OCI-M1 (cell line): ENCODE measurements around the gene CACNA1H.
"Not testable (repeated sequence)": the region's sequence is repeated elsewhere in the genome, so short reads cannot be mapped to it uniquely, and the experiment has no call there.

ENCODE experiments used
- DNase-seq: peaks from one replicate; lab custom pipeline; 2025; lab: John Stamatoyannopoulos, UW

CACNA1H gene

GRCh38 chr16:1175566-1176279 lies 22.8 kb downstream of the CACNA1H start:
- DNase-seq: no peak

DNA sequence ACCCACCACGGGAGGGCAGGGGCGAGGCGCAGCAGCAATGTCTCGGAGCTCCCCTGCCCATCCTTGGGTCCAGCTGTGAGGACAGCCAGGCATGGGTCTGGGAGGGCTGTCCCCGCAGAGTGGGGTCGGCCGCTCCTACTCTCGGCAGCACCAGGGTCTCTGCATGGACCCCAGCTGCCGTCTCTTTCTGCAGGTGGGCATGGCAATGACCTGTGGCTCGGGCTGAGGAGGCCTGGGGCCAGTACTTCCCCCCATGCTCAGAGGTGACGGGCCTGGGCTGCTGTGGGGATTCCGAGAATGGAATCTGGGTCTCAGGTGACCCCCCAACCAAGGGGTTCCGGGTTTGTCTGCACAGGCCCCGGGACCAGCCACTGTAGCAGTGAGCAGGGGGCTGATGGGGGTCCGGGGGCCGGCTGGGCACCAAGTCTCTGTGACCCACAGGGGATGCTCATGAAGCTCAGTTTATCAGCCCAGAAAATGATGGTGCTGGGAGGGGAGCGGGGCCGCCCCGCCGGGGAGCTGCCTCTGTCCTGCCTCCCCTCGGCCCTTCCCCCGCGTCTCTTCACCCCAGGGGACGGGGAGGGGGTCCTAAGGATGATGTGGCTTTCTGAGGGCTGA lies 23.5 kb downstream of the CACNA1H start:
- no peak for DNase-seq

GRCh38 chr16:1177053-1177452 lies 24.1 kb downstream of the CACNA1H start:
- no peak for DNase-seq

DNA sequence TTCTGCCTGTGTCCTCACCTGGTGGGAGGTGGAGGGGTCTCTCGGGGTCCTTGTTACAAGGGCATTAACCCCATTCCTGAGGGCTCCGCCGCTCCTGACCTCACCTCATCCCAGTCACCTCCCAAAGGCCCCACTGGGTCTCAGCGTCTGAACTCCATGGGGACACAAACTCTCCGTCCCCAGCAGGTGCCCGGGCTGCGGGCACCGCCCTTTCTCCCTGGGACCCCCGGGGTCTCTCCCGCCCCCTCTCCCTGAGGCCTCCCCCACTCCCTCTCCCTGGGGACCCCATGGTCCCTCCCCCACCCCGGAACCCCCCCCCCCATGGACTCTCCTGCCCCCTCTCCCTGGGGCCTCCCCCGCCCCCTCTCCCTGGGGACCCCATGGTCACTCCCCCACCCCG lies 24.8 kb downstream of the CACNA1H start:
- no peak for DNase-seq

- peak; percentile 6 for DNase-seq
Measured at GRCh38 chr16:1178295-1178910, 25.5 kb downstream of the CACNA1H start.

DNA sequence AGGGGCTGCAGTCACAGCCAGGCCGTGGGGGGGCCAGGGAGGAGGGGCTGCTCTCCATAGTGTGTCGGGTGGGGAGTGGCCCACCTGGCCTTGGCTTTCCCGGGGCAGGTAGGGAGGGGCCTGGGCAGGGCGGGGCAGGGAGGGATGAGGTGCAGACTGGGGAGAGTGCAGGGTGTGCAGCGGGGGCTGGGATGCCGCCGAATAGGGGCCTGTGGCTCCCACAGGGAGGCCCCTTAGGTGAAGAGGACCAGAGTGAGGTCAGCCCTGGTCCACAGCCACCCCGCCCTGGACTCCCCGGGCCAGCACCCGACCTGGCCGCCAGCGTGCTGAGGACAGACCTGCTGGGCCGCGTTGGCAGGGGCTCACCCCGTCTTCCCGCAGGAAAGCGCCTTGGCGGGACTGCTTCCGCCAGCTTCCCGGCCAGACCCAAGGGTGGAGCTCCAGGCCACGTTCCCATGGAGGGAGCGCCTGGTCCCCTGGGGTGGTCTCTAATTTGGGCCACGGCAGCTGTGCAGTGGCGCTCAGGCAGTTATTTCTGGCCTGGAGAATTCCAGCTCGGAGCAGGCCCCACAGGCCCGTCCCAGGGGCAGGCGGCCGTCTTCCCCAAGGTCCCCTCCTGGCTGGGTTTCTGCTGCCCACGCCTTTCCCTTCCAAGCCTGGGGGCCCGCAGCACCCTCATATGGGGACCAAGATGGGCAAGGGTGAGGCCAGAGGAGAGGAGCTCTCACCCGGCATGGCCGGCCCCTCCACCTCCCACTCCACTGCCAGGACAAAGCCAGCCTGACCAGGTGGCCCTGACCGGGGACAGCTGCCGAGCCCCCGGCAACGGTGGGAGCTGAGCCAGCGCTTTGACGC lies 27.9 kb downstream of the CACNA1H start:
- DNase-seq: no peak

GRCh38 chr16:1181404-1182315 lies 28.8 kb downstream of the CACNA1H start:
- no peak for DNase-seq

DNA sequence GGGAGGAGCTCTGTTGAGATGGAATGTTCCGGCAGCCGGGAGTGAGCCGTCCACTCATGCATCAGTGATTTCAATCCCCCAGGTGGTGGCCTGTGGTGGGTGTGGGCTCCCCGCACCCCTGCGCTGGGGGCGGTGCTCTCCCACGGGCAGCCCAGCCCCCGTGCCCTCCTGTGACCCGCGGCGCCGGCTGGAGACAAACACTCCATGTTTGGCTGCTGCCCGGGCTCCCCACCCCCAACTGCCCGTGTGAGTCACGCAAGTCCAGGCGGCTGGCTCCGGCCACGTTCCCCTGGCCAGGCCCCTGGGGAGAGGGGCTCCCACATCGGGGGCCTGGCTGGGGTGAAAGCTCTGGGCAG lies 29.4 kb downstream of the CACNA1H start:
- no peak for DNase-seq

DNA sequence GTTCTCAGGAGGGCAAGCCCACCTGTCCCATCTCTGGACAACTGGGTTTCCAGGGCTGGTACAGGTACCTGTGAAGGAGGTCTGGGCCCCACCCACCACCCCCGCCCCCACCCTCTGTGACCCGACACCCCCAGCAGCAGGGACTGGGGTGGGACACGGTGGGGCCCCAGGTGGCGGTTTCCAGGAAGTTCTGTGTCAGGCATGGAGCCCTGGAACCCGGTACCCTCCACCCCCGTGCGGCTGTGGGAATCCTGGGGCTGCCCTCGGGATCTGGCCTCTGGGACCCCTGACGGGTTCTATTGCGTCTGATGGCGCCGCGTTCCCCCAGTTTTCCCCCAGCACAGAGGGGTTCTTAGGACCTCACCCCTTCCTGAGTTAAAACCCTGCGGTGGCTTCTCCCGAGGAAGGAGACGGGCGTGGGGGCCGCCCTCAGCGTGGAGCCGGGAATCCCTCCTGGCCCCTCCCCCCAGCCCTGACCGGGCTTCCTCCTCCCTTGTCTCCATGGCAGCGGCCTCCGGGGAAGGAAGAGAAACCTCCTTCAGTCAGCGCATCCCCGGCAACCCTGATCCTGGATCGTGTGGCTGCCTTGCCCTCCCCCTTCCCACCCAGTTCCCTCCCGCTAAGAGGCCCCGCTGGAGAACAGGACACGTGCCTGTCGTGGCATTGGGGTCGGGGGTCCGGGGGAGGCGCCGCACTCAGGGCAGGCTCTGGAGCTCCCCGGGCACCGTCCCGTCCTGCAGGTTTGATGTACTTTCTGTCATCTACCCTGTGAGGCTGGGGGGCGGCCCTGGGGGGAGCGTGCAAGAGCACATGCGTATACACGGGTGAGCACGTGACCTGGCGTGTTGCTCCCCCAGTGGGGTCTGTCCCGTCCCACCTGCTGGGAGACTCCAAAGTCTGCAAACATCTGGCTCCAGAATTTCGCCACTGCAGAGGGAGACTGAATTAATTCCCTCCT lies 30.3 kb downstream of the CACNA1H start:
- no peak for DNase-seq

DNA sequence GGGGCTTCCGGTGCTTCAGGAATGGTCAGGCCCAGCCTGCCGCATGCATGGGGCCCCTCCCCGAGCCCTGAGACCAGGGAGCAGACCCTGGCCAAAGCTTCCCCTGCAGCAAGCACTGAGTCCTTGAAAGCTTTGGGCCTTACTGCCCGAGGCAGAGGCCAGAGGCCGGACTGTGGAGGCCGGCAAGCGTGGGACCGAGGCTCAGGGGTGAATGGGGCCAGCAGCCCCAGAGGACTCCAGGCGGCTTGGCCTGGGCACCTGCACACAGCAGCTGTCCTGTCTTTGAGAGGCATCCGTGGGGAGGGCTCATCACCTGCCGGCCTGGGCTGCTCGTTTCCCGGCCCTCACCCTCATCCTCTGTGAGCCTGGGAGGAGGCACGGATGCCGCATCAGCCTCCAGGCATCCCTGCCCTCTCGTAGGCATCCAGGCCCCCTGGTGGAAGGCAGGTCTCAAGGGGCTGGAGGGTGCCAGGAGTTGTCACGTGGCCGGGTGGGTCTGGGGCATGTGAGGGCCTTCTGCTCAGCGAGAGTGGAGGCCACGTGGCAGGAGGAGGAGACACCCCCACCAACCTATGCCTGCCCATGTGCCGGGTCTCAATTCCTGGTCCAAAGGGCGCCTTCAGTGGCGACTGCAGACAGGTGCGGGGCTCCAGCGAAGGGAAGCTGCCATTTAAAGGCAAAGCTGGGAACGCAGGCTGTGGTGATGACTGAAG lies 31.4 kb downstream of the CACNA1H start:
- no peak for DNase-seq

- no peak for DNase-seq
Measured at GRCh38 chr16:1184980-1185379, 32.1 kb downstream of the CACNA1H start.

GRCh38 chr16:1185460-1186207 lies 32.7 kb downstream of the CACNA1H start:
- not testable (repeated sequence) for DNase-seq

GRCh38 chr16:1188432-1189189 lies 35.7 kb downstream of the CACNA1H start:
- peak; percentile 52 for DNase-seq

DNA sequence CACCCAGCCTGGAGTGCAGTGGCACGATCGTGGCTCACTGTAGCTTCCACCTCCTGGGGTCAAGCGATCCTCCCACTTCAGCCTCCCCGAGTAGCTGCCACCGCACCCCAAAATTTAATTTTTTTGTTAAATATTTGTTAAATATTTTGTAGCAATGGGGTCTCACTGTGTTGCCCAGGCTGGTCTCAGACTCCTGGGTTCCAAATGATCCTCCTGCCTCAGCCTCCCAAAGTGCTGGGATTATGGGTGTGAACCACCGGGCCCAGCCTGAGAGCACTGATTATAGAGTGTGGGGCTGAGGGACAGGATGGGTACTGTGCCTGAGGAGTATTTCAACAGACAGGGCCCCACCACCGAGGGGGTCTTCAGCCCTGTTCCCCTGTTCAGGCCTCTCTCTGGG lies 36.5 kb downstream of the CACNA1H start:
- no peak for DNase-seq

GRCh38 chr16:1190789-1191188 lies 37.9 kb downstream of the CACNA1H start:
- not testable (repeated sequence) for DNase-seq

- DNase-seq: no peak
Measured at GRCh38 chr16:1192384-1193073, 39.6 kb downstream of the CACNA1H start.

DNA sequence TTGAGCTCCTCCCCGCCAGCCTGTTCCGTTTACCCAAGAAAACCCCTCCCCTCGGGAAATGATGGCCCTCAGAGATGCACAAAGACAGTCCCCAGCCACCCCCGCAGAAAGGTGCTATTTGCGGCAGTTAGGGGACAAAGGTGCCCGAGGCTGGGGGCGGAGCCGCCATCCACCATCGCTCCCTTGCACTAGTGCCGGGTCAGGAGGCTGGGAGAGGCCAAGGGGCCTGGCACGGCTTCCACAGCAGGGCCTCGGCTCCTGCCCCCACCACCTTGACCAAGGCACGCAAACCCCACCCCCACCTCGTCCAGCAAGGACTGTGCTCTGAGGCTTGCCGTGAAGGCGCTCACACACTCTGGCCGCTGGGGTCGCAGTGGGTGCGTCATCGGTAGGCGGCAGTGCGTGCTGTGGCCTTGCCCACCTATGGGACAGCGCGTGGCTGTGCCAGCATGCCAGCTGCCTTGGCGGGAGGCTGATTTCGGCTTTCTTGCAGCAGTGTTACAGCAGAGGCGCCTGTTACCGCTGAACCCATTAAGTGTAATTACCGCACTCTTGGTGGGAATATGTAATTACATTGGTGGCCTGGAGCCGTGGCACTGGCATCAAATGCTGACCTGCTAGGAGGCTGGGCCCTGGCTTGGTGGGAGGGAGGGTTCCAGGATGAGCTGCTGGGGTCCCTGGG lies 40.4 kb downstream of the CACNA1H start:
- DNase-seq: no peak
